Body of pancreas (tissue), 4 donors: ENCODE measurements around the gene MROH7.

Source experiments
- CTCF ChIP-seq, 7 experiments: fragments of 450-650 bp in 4 of 7; fragments of 200-600 bp in 3 of 7; sonication (generic) in 3 of 7; IDR thresholded peaks; one replicate each; pipeline ENCODE4 v1.5.1; 2016 to 2019; ENCODE audit warnings: antibody characterized with exemption in 7 of 7
- POLR2A ChIP-seq, 3 donors: fragments of 450-650 bp; IDR thresholded peaks; one replicate each; pipeline ENCODE4 v1.6.1; 2016; ENCODE audit warnings: antibody characterized with exemption in 3 of 3, mild to moderate bottlenecking in 2 of 3

- TF ChIP-seq CTCF (IDR thresholded peaks at IDR 0.05), result no peak
- no peak for TF ChIP-seq POLR2A (IDR thresholded peaks at IDR 0.05)
These were observed 45.6 kb upstream of the MROH7 start for GRCh38 chr1:54595956-54596498.
